Measurements from ENCODE around the gene BABAM2. TPM values are rescaled to one million over a fixed set of nuclear protein-coding genes. Genes with fewer than 3 reads are reported as not detected.

BABAM2 gene
- polyA plus RNA-seq, 4 donors, result 43.6 to 58.2 (median 51.3) TPM

DNA sequence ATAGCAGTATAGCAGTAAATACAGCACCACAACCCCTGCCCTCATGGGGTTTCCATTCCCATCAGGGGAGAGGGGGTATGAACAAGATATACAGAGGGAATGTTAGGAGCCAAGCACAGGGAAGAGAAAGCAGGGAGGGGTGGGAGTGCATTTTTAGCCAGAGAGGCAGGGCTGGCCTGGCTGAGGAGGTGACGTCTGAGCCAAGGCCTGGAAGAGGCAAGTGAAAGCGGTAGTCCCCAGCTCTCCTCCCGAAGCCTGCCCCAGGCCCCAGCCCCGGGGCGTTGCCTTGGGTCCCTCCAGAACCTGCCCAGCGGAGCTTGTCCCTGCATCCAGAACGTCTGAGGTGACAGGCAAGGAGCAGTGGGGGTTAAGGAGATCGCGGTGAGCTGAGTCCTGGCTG is 457.1 kb downstream of the BABAM2 start:
- no peak for DNase-seq (ENCODE audit: low read depth in 4 of 4, low spot score in 2 of 4)

DNA sequence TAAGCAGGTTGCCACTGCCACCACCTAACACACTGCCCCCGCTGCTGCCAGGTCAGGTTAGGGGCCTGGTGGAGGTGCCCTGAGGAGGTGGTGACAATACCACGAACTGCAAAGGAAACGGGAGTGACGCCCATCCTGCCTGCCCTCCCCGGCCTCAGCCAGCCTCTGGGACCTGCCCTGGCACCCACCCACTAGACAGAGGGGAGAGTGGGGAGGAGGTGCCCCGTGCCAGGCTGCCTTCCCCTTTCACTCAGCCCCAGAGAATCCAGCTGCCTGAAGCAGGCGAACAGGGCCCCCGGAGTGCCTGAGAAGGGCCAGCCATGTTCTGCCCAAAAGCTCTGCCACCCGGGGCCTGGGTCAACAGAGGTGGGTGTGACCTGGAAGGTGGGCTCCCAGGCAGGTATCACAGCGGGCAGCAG is 457.6 kb downstream of the BABAM2 start:
- no peak for DNase-seq (ENCODE audit: low read depth in 4 of 4, low spot score in 2 of 4)

GRCh38 chr2:28348921-28349320 is 458.4 kb downstream of the BABAM2 start:
- DNase-seq (ENCODE audit: low read depth in 4 of 4, low spot score in 2 of 4), result no peak

GRCh38 chr2:28349546-28350165 is 459.1 kb downstream of the BABAM2 start:
- DNase-seq (ENCODE audit: low read depth in 4 of 4, low spot score in 2 of 4), result no peak

DNA sequence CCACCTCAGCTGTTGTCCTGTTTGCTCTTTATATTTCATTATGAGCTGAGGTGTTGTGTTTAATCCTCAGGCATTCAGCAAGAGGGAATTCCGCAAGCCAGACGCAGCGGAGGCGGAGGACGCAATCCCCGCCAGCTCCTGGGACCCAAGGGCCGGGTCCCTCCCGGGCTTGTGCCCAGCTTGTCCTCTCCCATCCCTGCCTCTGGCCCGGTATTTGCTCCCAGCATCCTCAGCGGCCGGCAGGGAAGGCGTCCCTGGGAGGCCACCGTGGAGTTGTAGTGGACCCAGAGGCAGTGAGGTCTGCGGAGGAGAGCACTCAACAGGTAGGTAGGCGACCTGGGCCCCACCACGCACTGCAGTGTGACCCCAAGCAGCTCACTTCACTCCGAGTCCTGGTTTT is 459.7 kb downstream of the BABAM2 start:
- DNase-seq (ENCODE audit: low read depth in 4 of 4, low spot score in 2 of 4), result no peak

GRCh38 chr2:28350791-28351285 is 460.3 kb downstream of the BABAM2 start:
- DNase-seq (ENCODE audit: low read depth in 4 of 4, low spot score in 2 of 4), result no peak

DNA sequence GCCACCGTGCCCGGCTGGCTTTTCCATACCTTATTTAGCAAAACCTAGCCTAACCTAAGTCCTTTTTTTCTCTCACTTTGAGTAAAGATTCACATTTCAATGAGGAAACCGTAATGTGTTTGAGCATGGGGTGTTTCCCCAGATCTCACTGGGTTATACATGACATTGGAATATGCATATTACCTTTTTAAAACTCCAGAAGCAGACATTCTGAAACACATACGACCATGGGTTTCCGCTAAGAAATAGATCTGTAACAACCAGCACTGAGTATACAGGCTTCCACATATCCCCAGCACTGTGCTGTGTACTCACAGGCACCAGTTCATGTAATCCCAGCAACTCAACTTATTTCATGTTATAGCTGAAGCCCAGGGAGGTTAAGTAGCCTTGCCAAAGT is 461.1 kb downstream of the BABAM2 start:
- DNase-seq (ENCODE audit: low read depth in 4 of 4, low spot score in 2 of 4), result no peak

DNA sequence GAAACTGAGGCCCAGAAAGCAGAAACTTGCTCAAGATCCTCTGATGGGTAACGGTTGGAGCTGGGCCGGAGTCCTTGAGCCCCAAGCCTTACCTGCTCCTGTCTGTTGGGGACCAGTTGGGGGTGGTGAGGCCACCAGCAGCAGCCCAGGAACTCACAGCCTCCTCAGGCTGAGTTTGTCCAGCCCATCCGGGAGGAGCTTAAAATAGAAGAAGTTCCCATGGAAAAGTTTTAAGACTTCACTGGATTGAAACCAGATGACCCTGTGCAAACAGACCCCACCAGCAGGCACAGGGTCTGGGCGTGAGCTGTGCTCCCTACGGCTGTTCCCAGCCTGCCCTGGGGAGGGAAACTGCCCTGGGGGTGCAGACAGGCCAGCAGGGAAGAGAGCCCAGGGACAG is 461.6 kb downstream of the BABAM2 start:
- no peak for DNase-seq (ENCODE audit: low read depth in 4 of 4, low spot score in 2 of 4)

- DNase-seq (ENCODE audit: low read depth in 4 of 4, low spot score in 2 of 4), result no peak
Measured at GRCh38 chr2:28352610-28353195, 462.2 kb downstream of the BABAM2 start.

DNA sequence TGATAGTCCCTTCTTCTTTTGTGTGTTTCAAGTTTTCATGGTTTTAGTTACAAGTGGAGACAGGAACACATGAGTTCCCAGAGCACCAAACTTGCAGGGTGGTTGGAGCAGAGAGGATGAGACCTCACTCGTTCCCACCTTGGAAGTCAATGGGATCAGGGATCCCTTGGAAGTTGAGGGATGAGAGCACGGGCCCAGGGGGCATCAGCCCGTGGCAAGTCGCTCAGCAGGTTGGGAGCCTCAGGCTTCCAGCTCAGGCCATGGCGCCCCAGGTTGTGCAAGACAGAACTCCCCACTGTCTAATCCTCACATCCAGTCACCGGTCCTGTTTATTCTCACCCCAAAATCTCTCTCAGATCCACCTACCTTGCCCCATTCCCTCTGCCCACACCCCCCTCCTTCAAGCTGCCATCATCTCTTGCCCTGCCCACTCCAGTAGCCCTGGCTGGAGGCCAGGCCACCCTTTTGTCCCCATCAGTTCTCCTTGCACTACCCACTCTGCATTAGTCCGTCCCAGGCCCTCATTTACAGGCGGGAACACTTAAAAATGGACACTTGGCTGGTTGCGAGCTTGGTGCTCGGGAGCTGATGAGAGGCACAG is 464.5 kb downstream of the BABAM2 start:
- no peak for DNase-seq (ENCODE audit: low read depth in 4 of 4, low spot score in 2 of 4)

- no peak for DNase-seq (ENCODE audit: low read depth in 4 of 4, low spot score in 2 of 4)
Measured at GRCh38 chr2:28355521-28356094, 465.1 kb downstream of the BABAM2 start.

DNA sequence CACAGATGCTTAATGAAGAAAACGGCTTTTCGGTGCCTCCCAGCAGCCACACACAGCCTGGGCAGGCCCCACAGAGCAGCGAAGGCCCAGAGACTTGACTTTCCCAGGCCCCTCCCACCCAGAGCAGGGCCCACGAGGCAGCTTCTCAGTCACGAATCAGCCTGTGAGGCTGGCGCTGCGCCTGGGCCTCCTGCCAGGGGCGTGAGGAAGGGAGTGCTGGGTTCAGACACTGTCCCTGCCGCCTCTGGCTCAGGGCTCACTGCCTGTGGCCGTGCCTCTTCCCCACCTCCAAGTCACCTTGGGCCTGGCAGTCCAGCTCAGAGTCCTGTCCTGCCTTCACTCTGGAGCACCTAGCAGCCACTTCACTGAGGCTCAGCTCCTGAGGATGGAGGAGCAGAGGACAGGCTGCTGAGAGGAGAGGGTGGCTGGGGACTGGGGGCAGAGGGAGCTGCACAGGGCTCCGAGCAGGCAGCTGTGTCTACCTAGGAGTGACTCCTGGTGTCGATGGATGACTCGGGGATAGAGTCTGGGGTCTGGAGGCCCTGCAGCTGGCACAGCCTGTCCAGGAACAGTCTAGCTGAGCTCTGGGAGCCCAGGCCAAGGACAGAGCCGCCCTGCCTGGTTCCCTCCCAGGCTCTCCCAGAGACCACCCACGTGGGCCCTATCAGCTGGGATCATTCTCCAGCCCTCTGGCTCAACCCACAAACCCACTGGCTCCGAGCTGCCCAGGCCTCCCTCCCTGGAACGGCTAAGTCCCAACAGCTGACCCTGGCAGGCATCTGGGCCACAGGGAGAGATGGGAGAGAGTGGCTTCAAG is 465.8 kb downstream of the BABAM2 start:
- DNase-seq (ENCODE audit: low read depth in 4 of 4, low spot score in 2 of 4), result no peak

DNA sequence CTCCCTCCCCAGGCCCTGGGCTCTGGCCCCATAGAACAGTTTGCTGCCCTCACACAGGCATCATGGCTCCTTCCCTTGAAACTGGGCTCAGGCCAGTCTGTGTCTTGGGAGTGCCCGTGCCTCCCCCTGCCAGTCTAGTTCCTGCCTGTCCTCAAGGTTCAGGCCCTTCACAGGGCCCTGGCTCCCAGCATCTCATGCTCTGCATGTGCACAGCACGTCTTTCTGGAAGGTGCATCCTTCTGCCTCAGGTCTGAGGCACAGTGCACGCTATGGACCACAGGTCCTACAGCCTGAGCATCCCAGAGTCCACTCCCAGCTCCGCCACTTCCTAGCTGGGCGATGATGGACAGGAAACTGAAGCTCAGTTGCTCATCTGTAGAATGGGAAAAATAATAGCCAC is 466.5 kb downstream of the BABAM2 start:
- no peak for DNase-seq (ENCODE audit: low read depth in 4 of 4, low spot score in 2 of 4)

DNA sequence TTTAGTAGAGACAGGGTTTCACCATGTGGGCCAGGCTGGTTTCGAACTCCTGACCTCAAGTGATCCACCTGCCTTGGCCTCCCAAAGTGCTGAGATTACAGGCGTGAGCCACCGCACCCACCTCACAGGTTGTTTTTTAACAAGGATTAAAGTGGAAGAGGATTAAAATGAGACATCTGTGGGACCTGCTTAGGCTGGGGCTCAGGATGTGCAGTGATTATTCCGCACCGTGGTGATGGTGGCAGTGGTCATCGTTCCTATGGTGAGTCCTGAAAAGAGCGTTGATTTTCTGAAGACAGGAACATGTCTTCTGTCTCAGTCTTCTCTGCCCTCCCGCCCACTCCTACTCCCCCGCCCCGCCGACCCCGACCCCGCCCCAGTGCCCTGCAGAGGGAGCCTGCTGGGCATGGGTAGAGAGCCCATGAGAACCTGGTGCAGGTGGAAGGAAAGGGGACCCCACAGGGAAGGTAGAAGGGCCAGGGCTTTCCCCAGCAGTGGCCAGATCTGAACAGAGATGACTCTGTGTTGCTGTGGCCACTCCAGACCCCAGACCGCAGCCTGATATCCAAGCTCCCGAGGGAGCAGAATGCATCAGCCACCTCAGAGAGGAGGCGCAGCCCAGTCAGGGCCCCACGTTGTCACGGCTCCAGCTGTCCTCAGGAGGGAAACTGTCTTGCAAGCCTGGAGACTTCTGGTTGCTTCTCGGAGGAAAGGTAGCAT is 467.6 kb downstream of the BABAM2 start:
- no peak for DNase-seq (ENCODE audit: low read depth in 4 of 4, low spot score in 2 of 4)

DNA sequence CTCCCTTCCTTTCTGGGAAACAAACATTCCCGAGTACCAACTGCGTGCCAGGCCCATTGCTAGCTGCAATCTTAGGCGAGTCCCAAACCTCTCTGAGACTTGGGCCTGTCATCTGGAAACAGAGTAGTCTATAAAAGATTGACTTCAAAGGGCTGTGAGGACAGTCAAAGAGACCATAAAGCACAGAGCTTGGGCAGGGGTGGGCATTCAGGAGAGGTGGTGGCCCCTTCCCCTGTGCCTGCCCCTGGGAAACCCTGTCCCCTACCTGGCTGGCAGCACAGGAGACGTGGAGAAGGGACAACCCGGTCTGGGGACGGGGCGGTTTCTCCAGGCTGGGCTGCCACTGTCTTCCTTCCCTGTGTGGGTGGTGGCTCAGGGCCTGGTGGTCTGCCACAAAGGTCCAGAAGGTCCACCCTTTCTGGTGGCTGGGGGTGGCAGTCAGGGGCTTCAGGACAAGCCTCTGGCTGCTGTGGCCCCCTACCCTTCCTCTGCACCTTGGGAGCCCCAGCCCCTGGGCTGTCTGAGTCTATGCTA is 468.2 kb downstream of the BABAM2 start:
- no peak for DNase-seq (ENCODE audit: low read depth in 4 of 4, low spot score in 2 of 4)

DNA sequence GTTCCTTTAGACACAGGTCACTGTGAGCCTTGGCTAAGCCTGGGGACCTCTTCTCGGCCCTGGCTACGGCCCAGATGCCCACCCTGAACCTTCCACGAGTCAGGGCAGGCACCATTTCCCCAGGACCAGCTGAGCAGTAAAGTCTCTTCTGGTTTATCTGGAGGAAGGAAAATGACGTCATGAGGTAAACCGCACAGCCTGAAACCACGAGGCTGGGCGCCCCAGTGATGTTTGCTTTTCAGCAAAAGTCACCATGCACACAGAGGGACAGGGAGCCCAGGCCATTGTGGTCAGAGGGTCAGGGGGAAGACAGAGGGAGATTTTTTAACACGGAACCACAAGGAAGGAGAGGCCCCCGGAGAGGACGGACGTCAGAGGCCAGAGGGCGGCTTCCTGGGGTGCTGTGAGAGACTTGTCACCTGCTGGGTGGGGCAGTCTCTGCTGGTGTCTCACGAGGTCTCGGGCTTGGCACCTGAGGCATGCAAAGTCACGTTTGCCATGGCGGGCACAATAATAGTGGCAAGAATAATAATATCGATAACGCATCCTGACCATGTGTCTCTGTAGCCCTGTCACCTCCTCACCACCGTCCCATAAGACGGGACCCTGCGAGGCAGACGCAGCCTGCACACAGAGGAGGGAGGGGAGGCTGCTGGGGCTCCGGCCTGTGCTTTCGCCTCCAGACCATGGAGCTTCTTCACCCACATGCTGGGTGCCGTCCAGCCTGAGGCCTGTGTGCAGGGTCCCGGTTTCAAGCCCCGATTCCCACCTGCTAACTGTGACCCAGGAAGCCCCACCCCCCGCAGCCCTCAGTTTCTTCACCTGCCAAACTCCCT is 468.9 kb downstream of the BABAM2 start:
- DNase-seq (ENCODE audit: low read depth in 4 of 4, low spot score in 2 of 4), result no peak

GRCh38 chr2:28360058-28360717 is 469.7 kb downstream of the BABAM2 start:
- DNase-seq (ENCODE audit: low read depth in 4 of 4, low spot score in 2 of 4), result no peak

DNA sequence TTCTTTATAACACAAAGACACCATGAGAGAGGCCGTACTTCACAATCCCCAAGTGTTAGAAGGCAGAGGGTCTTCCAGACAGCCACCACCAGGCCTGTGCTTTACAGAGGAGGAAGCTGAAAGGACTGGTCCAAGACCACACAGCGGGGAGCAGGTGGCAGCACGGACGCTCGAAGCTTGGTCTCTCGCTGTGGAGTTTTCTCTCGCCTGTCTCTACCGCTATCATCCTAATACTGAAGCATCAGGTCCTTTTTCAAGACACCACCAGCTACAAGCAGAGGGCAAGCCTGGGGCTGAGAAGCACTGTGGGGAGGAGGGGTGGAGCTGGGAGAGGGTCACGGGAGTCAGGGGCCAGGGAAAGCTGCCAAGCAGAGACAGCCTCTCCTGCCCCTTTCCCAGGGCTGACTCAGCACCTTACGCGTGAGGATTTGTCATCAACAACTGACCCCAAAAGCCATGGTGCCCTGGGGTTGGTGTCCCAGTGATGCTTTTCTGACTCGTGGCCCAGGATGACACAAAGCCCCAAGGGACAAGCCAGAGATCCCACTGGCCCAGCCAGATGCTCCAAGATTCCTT is 470.3 kb downstream of the BABAM2 start:
- no peak for DNase-seq (ENCODE audit: low read depth in 4 of 4, low spot score in 2 of 4)

Measured in left renal cortex interstitium (tissue), 4 donors.